ENCODE data around the gene MRPS7.

MRPS7 gene

GRCh38 chr17:75269844-75270217 is 8.2 kb downstream of the MRPS7 start:
- Histone ChIP-seq H3K4me3 (ENCODE audit: low read length) (peak overlapping the region; percentile 86), H2AFZ (ENCODE audit: low read depth, low read length) (0 out of 2 replicates have a peak overlapping the region, but pooled peaks have one; percentile 35), H3K27ac (ENCODE audit: low read length) (0 out of 2 replicates have a peak overlapping the region, but pooled peaks have one; percentile 54), H3K9ac (ENCODE audit: low read length) (peak overlapping the region; percentile 81), H4K20me1 (ENCODE audit: insufficient read depth, low read length) (no peaks in the 10 kb centered on the region), H3K4me2 (ENCODE audit: low read length) (peak overlapping the region; percentile 95), H3K27me3 (ENCODE audit: low read depth, low read length) (no peaks in the 10 kb centered on the region), H3K4me1 (ENCODE audit: low read length) (peaks cover 25% of the 10 kb centered on the region), H3K36me3 (replicated peaks; ENCODE audit: low read depth, low read length) (peaks cover 40% of the 10 kb centered on the region), H3K9me3 (ENCODE audit: insufficient read depth, low read length) (no peaks in the 10 kb centered on the region), H3K79me2 (ENCODE audit: low read length) (peaks cover 21% of the 10 kb centered on the region)
- TF ChIP-seq EZH2phosphoT487 (IDR thresholded peaks at IDR 0.05; ENCODE audit: low read depth): no peak
- TF ChIP-seq CTCF (IDR thresholded peaks at IDR 0.05; ENCODE audit: low read depth, low read length): no peak

- no peaks in the 10 kb centered on the region for H3K27me3 ChIP-seq (ENCODE audit: low read depth, low read length)
- H3K27ac ChIP-seq (ENCODE audit: low read length): peak overlapping the region; percentile 54
- H3K79me2 ChIP-seq (ENCODE audit: low read length): peaks cover 21% of the 10 kb centered on the region
- TF ChIP-seq CTCF (IDR thresholded peaks at IDR 0.05; ENCODE audit: low read depth, low read length) (peak; percentile 34; the same call in 1 of the 2 replicates), EZH2phosphoT487 (IDR thresholded peaks at IDR 0.05; ENCODE audit: low read depth) (no peak)
- peak overlapping the region; percentile 86 for H3K4me3 ChIP-seq (ENCODE audit: low read length)
- H3K4me2 ChIP-seq (ENCODE audit: low read length): peak overlapping the region; percentile 95
- H3K36me3 ChIP-seq (replicated peaks; ENCODE audit: low read depth, low read length): peaks cover 43% of the 10 kb centered on the region
- H3K9me3 ChIP-seq (ENCODE audit: insufficient read depth, low read length): no peaks in the 10 kb centered on the region
- H4K20me1 ChIP-seq (ENCODE audit: insufficient read depth, low read length): no peaks in the 10 kb centered on the region
- peak overlapping the region; percentile 35; the same call in 1 of the 2 replicates for H2AFZ ChIP-seq (ENCODE audit: low read depth, low read length)
- peak overlapping the region; percentile 81 for H3K9ac ChIP-seq (ENCODE audit: low read length)
- H3K4me1 ChIP-seq (ENCODE audit: low read length): peaks cover 25% of the 10 kb centered on the region
Measured at GRCh38 chr17:75270218-75270965, 8.7 kb downstream of the MRPS7 start.

- Histone ChIP-seq H4K20me1 (ENCODE audit: insufficient read depth, low read length) (no peaks in the 10 kb centered on the region), H2AFZ (ENCODE audit: low read depth, low read length) (peak within 1 kb of the TSS; percentile 35; the same call in 1 of the 2 replicates), H3K4me3 (ENCODE audit: low read length) (peak within 1 kb of the TSS; percentile 86), H3K36me3 (replicated peaks; ENCODE audit: low read depth, low read length) (peaks cover 39% of the 10 kb centered on the region), H3K27me3 (ENCODE audit: low read depth, low read length) (no peaks in the 10 kb centered on the region), H3K9ac (ENCODE audit: low read length) (peak within 1 kb of the TSS; percentile 81), H3K9me3 (ENCODE audit: insufficient read depth, low read length) (no peaks in the 10 kb centered on the region), H3K4me2 (ENCODE audit: low read length) (peak within 1 kb of the TSS; percentile 96), H3K79me2 (ENCODE audit: low read length) (peaks cover 21% of the 10 kb centered on the region), H3K27ac (ENCODE audit: low read length) (peak within 1 kb of the TSS; percentile 66), H3K4me1 (ENCODE audit: low read length) (peaks cover 25% of the 10 kb centered on the region)
- no peak for TF ChIP-seq EZH2phosphoT487 (IDR thresholded peaks at IDR 0.05; ENCODE audit: low read depth)
Measured at GRCh38 chr17:75270966-75271232, 9.2 kb downstream of the MRPS7 start, which contains the start of gene MIF4GD. Gene MIF4GD, minus strand, starts transcription at chr17:75271231. Its CDS starts 1,036 bp downstream, at chr17:75270195.

- peak overlapping the region; percentile 80 for H3K4me3 ChIP-seq (ENCODE audit: low read length)
- peaks cover 25% of the 10 kb centered on the region for H3K4me1 ChIP-seq (ENCODE audit: low read length)
- H2AFZ ChIP-seq (ENCODE audit: low read depth, low read length): peak overlapping the region; percentile 22; the same call in 1 of the 2 replicates
- peak overlapping the region; percentile 66 for H3K27ac ChIP-seq (ENCODE audit: low read length)
- no peaks in the 10 kb centered on the region for H4K20me1 ChIP-seq (ENCODE audit: insufficient read depth, low read length)
- H3K9me3 ChIP-seq (ENCODE audit: insufficient read depth, low read length): no peaks in the 10 kb centered on the region
- H3K36me3 ChIP-seq (replicated peaks; ENCODE audit: low read depth, low read length): peaks cover 34% of the 10 kb centered on the region
- peak overlapping the region; percentile 96 for H3K4me2 ChIP-seq (ENCODE audit: low read length)
- TF ChIP-seq EZH2phosphoT487 (IDR thresholded peaks at IDR 0.05; ENCODE audit: low read depth) (no peak), CTCF (IDR thresholded peaks at IDR 0.05; ENCODE audit: low read depth, low read length) (peak; percentile 42)
- peaks cover 21% of the 10 kb centered on the region for H3K79me2 ChIP-seq (ENCODE audit: low read length)
- no peaks in the 10 kb centered on the region for H3K27me3 ChIP-seq (ENCODE audit: low read depth, low read length)
- H3K9ac ChIP-seq (ENCODE audit: low read length): peak overlapping the region; percentile 79
Measured at GRCh38 chr17:75271233-75271954, 9.7 kb downstream of the MRPS7 start.

Data from OCI-LY3 (cell line).